ENCODE data around the gene PHLPP2. TPM values are rescaled to one million over a fixed set of nuclear protein-coding genes. Genes with fewer than 3 reads are reported as not detected.

Gene PHLPP2
- total RNA-seq, 1 donor from 2014 or later = 18.7 TPM

GRCh38 chr16:71721066-71721740 is 3.3 kb downstream of the PHLPP2 start:
- Mint-ChIP-seq H3K36me3 (ENCODE audit: low read depth) (peaks cover 5% of the 10 kb centered on the region), H3K27me3 (ENCODE audit: low read depth) (peaks cover 21% of the 10 kb centered on the region), H3K4me1 (peaks cover 21% of the 10 kb centered on the region), H3K27ac (ENCODE audit: unreplicated experiment) (no peak overlapping the region), H3K9me3 (no peaks in the 10 kb centered on the region), H3K4me3 (peak overlapping the region; percentile 78)
- TF ChIP-seq CTCF (conservative IDR thresholded peaks at IDR 0.05) = no peak
- DNase-seq (ENCODE audit: low read depth, low spot score) = no peak

GRCh38 chr16:71712501-71712900 is 12.0 kb downstream of the PHLPP2 start:
- Mint-ChIP-seq H3K36me3 (ENCODE audit: low read depth) (peaks cover 6% of the 10 kb centered on the region), H3K27me3 (ENCODE audit: low read depth) (no peaks in the 10 kb centered on the region), H3K27ac (ENCODE audit: unreplicated experiment) (no peak overlapping the region), H3K4me3 (no peak overlapping the region), H3K4me1 (peaks cover 16% of the 10 kb centered on the region), H3K9me3 (no peaks in the 10 kb centered on the region)
- no peak for TF ChIP-seq CTCF (conservative IDR thresholded peaks at IDR 0.05)
- DNase-seq (ENCODE audit: low read depth, low spot score) = no peak

- Mint-ChIP-seq H3K36me3 (ENCODE audit: low read depth) (peaks cover 7% of the 10 kb centered on the region), H3K4me3 (no peak overlapping the region), H3K27me3 (ENCODE audit: low read depth) (no peaks in the 10 kb centered on the region), H3K9me3 (no peaks in the 10 kb centered on the region), H3K27ac (ENCODE audit: unreplicated experiment) (no peak overlapping the region), H3K4me1 (peaks cover 20% of the 10 kb centered on the region)
- no peak for TF ChIP-seq CTCF (conservative IDR thresholded peaks at IDR 0.05)
- no peak for DNase-seq (ENCODE audit: low read depth, low spot score)
Measured at GRCh38 chr16:71711789-71712188, 12.7 kb downstream of the PHLPP2 start.

- TF ChIP-seq CTCF (conservative IDR thresholded peaks at IDR 0.05) = no peak
- Mint-ChIP-seq H3K4me1 (peaks cover 26% of the 10 kb centered on the region), H3K36me3 (ENCODE audit: low read depth) (peaks cover 5% of the 10 kb centered on the region), H3K27me3 (ENCODE audit: low read depth) (no peaks in the 10 kb centered on the region), H3K9me3 (no peaks in the 10 kb centered on the region), H3K27ac (ENCODE audit: unreplicated experiment) (no peak overlapping the region), H3K4me3 (no peak overlapping the region)
- no peak for DNase-seq (ENCODE audit: low read depth, low spot score)
Measured at GRCh38 chr16:71709229-71709781, 15.2 kb downstream of the PHLPP2 start.

- H3K27ac Mint-ChIP-seq (ENCODE audit: unreplicated experiment) = no peak overlapping the region
- no peak overlapping the region for H3K4me3 Mint-ChIP-seq
- H3K9me3 Mint-ChIP-seq = no peaks in the 10 kb centered on the region
Measured at GRCh38 chr16:71708696-71709095, 15.8 kb downstream of the PHLPP2 start.

More at GRCh38 chr16:71708696-71709095, 15.8 kb downstream of the PHLPP2 start:
- H3K36me3 Mint-ChIP-seq (ENCODE audit: low read depth) = peaks cover 5% of the 10 kb centered on the region
- DNase-seq (ENCODE audit: low read depth, low spot score) = no peak
- no peaks in the 10 kb centered on the region for H3K27me3 Mint-ChIP-seq (ENCODE audit: low read depth)
- H3K4me1 Mint-ChIP-seq = peaks cover 26% of the 10 kb centered on the region
- TF ChIP-seq CTCF (conservative IDR thresholded peaks at IDR 0.05) = no peak
